Cardiac fibroblast (primary cell): Measurements from ENCODE around the gene ZCCHC7.
"Not testable (repeated sequence)": the region's sequence is repeated elsewhere in the genome, so short reads cannot be mapped to it uniquely, and the experiment has no call there.

ENCODE experiments used
- DNase-seq, 2 donors: peaks; one replicate each; pipeline versions ENCODE4 v3.0.0 to v3.0.0-alpha.2; 2010; ENCODE audit warnings: low read depth in 2 of 2
- H3K4me3 ChIP-seq, 2 donors: replicated peaks in 1 of 2; 1 replicate in 1 of 2; 2 replicates in 1 of 2; pipeline ENCODE4 v1.5.1; 2011; ENCODE audit warnings: low read depth in 2 of 2, low read length in 2 of 2, mild to moderate bottlenecking in 2 of 2, moderate library complexity in 1 of 2
- CTCF ChIP-seq: IDR thresholded peaks from one replicate; pipeline ENCODE4 v1.5.1; 2011; ENCODE audit warnings: low read depth, mild to moderate bottlenecking, low read length, inconsistent platforms

ZCCHC7 gene

GRCh38 chr9:37119907-37120842 is at the start of gene ZCCHC7:
ZCCHC7 (plus strand) TSS chr9:37120574.
- H3K4me3 ChIP-seq, result peak within 1 kb of the TSS; percentile 77 to 87
- TF ChIP-seq CTCF, result no peak
- peak; percentile 96 for DNase-seq

DNA sequence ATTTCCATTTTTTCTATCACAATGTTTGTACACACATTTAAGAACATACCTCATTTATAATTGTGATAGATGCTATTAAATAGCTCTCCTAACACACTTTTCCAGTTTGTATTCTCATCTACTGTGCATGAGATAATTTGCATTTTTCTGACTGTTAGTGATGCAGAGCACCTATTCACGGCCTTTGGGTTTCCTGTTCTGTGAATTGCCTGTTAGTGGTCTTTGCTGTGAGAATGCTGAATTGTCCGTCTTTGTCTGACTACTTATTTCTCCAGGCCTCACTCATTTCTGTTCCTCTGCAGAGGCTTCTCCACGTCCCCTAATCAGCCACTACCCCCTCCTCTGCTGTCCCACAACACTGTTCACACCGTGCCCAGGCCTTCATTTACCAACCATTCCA is 45.6 kb upstream of the ZCCHC7 start:
- DNase-seq, H3K4me3 ChIP-seq: not testable (repeated sequence)

- TF ChIP-seq CTCF, result no peak
- peak overlapping the region; percentile 75 to 96 for H3K4me3 ChIP-seq
- peak; percentile 95 to 96 for DNase-seq
Measured at GRCh38 chr9:37079370-37080164, 40.8 kb upstream of the ZCCHC7 start.

- peak overlapping the region; percentile 75 to 96 for H3K4me3 ChIP-seq
Measured at GRCh38 chr9:37080165-37080628, 40.2 kb upstream of the ZCCHC7 start.

DNA sequence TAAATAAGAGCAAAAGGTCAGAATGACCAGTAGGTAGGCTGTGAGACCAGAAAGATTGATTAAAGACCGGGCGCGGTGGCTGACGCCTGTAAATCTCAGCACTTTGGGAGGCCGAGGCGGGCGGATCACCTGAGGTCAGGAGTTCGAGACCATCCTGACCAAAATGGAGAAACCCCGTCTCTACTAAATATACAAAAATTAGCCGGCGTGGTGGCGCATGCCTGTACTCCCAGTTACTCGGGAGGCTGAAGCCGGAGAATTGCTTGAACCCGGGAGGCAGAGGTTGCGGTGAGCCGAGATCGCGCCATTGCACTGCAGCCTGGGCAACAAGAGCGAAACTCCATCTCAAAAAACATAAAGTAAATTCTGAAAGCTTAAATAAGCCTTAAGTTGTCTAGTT is 38.9 kb upstream of the ZCCHC7 start:
- not testable (repeated sequence) for H3K4me3 ChIP-seq, DNase-seq

More at GRCh38 chr9:37080165-37080628, 40.2 kb upstream of the ZCCHC7 start:
- peak; percentile 26 to 40 for DNase-seq

GRCh38 chr9:37082214-37082765 is 38.1 kb upstream of the ZCCHC7 start:
- TF ChIP-seq CTCF, result no peak
- no peak overlapping the region for H3K4me3 ChIP-seq
- DNase-seq, result peak in 1 of 2 donors; percentile 24

- no peak overlapping the region for H3K4me3 ChIP-seq
- TF ChIP-seq CTCF, result no peak
- no peak for DNase-seq
Measured at GRCh38 chr9:37083654-37084053, 36.7 kb upstream of the ZCCHC7 start.

- DNase-seq, result no peak
- no peak for TF ChIP-seq CTCF
- no peak overlapping the region for H3K4me3 ChIP-seq
Measured at GRCh38 chr9:37085233-37085632, 35.1 kb upstream of the ZCCHC7 start.

DNA sequence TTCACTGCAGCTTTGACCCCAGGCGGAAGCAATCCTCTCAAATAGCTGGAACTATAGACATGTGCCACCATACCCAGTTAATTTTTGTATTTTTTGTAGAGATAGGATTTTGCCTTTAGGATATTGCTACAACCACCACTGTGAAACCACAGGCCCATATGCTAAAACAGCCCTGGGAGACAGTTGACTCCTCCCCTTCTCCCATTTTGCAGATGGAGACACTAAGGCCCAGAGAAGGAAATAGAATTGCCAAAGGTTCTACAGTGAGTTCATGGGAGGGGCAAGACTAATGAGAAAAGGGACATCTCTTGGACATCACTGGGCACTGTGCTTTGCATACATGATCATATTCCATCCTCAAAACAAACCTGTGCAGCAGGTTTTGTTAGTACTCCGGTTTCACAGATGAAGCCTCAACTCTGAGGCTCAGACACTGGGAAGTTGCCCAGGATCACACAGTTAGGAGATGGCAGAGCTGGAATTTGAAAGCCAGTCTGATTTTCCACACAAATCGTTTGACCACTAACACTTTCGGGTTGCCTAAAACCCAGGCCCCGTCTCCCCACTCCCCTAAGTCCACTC is 27.6 kb upstream of the ZCCHC7 start:
- DNase-seq, H3K4me3 ChIP-seq: not testable (repeated sequence)
